Fibroblast of villous mesenchyme (primary cell): Measurements from ENCODE around the gene NLGN1. TPM values are rescaled to one million over a fixed set of nuclear protein-coding genes. Genes with fewer than 3 reads are reported as not detected.

Experiments
- DNase-seq: peaks from one replicate; pipeline ENCODE4 v3.0.0-alpha.2; 2010; ENCODE audit warnings: low read depth
- H3K4me3 ChIP-seq: 2 replicates; pipeline ENCODE4 v1.5.1; 2011; ENCODE audit warnings: low read depth, mild to moderate bottlenecking, low read length
- total RNA-seq: library from RNA; depleted of rRNA; stranded (reverse); fragments of >200 nt; gene quantifications from 2 replicates; pipeline ENCODE4 v1.2.3, GENCODE V29; 2012
- TF ChIP-seq, protein P1 (sequence below): IDR thresholded peaks from 2 replicates; pipeline ENCODE4 v1.5.1; 2012; ENCODE audit warnings: low read depth, mild to moderate bottlenecking, low read length; ENCODE audit not compliant: insufficient read depth

Gene NLGN1
- total RNA-seq, 1 donor: 18.1 TPM

DNA sequence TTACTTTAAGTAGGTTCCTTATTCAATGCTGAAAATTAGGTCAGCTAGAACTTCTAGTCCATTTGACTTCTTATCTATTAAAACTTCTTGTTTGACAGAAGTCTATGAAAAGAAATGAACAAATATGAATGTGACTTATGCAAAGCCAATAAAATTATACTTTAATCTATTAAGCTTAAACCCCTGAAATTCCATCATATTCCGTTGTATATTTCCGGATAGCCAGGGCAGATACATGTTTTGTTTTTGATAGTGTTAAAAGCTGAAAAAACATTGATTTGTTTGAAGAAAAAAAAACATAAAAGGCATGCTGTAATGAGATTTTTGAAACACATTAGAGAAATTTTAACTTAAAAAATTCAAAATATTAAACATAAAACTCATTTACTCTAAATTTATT lies 794.4 kb downstream of the NLGN1 start:
- TF ChIP-seq, protein P1, sequence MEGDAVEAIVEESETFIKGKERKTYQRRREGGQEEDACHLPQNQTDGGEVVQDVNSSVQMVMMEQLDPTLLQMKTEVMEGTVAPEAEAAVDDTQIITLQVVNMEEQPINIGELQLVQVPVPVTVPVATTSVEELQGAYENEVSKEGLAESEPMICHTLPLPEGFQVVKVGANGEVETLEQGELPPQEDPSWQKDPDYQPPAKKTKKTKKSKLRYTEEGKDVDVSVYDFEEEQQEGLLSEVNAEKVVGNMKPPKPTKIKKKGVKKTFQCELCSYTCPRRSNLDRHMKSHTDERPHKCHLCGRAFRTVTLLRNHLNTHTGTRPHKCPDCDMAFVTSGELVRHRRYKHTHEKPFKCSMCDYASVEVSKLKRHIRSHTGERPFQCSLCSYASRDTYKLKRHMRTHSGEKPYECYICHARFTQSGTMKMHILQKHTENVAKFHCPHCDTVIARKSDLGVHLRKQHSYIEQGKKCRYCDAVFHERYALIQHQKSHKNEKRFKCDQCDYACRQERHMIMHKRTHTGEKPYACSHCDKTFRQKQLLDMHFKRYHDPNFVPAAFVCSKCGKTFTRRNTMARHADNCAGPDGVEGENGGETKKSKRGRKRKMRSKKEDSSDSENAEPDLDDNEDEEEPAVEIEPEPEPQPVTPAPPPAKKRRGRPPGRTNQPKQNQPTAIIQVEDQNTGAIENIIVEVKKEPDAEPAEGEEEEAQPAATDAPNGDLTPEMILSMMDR: no peak
- H3K4me3 ChIP-seq: no peak overlapping the region
- no peak for DNase-seq

GRCh38 chr3:174192471-174192870 lies 794.9 kb downstream of the NLGN1 start:
- TF ChIP-seq, protein P1: no peak
- no peak overlapping the region for H3K4me3 ChIP-seq
- no peak for DNase-seq

DNA sequence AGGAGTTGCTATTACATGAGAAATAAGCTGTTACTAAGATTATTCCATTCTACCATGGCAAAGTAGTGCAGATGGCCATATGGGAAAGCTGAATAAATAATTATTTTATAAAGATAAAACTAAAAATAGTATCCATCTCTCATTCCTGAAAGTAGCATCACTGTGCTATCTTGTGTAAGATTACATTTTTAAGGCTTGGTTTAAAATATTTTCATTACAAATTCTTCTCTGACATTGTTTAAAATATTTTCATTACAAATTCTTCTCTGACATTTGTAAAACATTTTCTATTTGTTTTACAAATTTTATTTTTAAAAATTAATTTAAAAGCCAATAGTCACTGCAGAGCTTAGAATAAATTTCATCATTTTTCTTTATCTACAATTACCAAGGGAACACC lies 796.1 kb downstream of the NLGN1 start:
- DNase-seq: no peak
- TF ChIP-seq, protein P1: no peak
- H3K4me3 ChIP-seq: no peak overlapping the region

- H3K4me3 ChIP-seq: no peak overlapping the region
- TF ChIP-seq, protein P1: no peak
- no peak for DNase-seq
These were observed 799.9 kb downstream of the NLGN1 start for GRCh38 chr3:174197416-174197815.

GRCh38 chr3:174198199-174198598 lies 800.7 kb downstream of the NLGN1 start:
- peak; percentile 17 for DNase-seq
- H3K4me3 ChIP-seq: no peak overlapping the region
- TF ChIP-seq, protein P1: no peak

GRCh38 chr3:174199696-174200095 lies 802.2 kb downstream of the NLGN1 start:
- DNase-seq: no peak
- TF ChIP-seq, protein P1: no peak
- no peak overlapping the region for H3K4me3 ChIP-seq

GRCh38 chr3:174202116-174202515 lies 804.6 kb downstream of the NLGN1 start:
- no peak overlapping the region for H3K4me3 ChIP-seq
- DNase-seq: no peak
- TF ChIP-seq, protein P1: no peak
